Kidney epithelial cell (primary cell): ENCODE data around the gene FLAD1. TPM values are rescaled to one million over a fixed set of nuclear protein-coding genes. Genes with fewer than 3 reads are reported as not detected.

Experiments
- DNase-seq: peaks from one replicate; pipeline ENCODE4 v3.0.0-alpha.2; 2010; ENCODE audit warnings: low read depth
- H3K27me3 ChIP-seq: 2 replicates; pipeline ENCODE4 v1.6.0; 2011; ENCODE audit warnings: low read length; ENCODE audit not compliant: control insufficient read depth, insufficient read depth
- H3K36me3 ChIP-seq: 2 replicates; pipeline ENCODE4 v1.5.1; 2011; ENCODE audit warnings: low read length; ENCODE audit not compliant: control insufficient read depth, insufficient read depth
- H3K4me3 ChIP-seq: 2 replicates; pipeline ENCODE4 v1.5.1; 2011; ENCODE audit warnings: low read depth, mild to moderate bottlenecking, control low read depth, low read length
- CTCF ChIP-seq: IDR thresholded peaks from 2 replicates; pipeline ENCODE4 v1.5.1; 2011; ENCODE audit warnings: mild to moderate bottlenecking, moderate library complexity, low read length, control low read depth, inconsistent platforms; ENCODE audit not compliant: insufficient read depth, poor library complexity, severe bottlenecking
- total RNA-seq: library from RNA; depleted of rRNA; stranded (reverse); fragments of >200 nt; gene quantifications from 2 replicates; pipeline ENCODE4 v1.2.3, GENCODE V29; 2015

Gene FLAD1
- total RNA-seq, 1 donor from 2014 or later: 53.0 TPM

GRCh38 chr1:155014709-155015508 is 31.8 kb downstream of the FLAD1 start:
- DNase-seq: no peak
- no peaks in the 10 kb centered on the region for H3K36me3 ChIP-seq
- H3K4me3 ChIP-seq: no peak overlapping the region
- TF ChIP-seq CTCF: no peak
- H3K27me3 ChIP-seq: no peaks in the 10 kb centered on the region

- no peaks in the 10 kb centered on the region for H3K27me3 ChIP-seq
- no peak for DNase-seq
- no peaks in the 10 kb centered on the region for H3K36me3 ChIP-seq
- no peak for TF ChIP-seq CTCF
- no peak overlapping the region for H3K4me3 ChIP-seq
These were observed 32.5 kb downstream of the FLAD1 start for GRCh38 chr1:155015527-155016230.

- Histone ChIP-seq H3K36me3 (no peaks in the 10 kb centered on the region), H3K4me3 (no peak overlapping the region), H3K27me3 (no peaks in the 10 kb centered on the region)
- no peak for TF ChIP-seq CTCF
- no peak for DNase-seq
These were observed 33.2 kb downstream of the FLAD1 start for GRCh38 chr1:155016231-155016831.

GRCh38 chr1:155017041-155017945 is 34.1 kb downstream of the FLAD1 start:
- H3K36me3 ChIP-seq: no peaks in the 10 kb centered on the region
- no peak for DNase-seq

GRCh38 chr1:155017946-155018316 is 34.8 kb downstream of the FLAD1 start:
- no peak for TF ChIP-seq CTCF
- no peaks in the 10 kb centered on the region for H3K27me3 ChIP-seq
- no peaks in the 10 kb centered on the region for H3K36me3 ChIP-seq
- no peak for DNase-seq
- no peak overlapping the region for H3K4me3 ChIP-seq

More at GRCh38 chr1:155017041-155017945, 34.1 kb downstream of the FLAD1 start:
- no peaks in the 10 kb centered on the region for H3K27me3 ChIP-seq
- TF ChIP-seq CTCF: peak; percentile 100
- H3K4me3 ChIP-seq: no peak overlapping the region
